GM19397 (cell line): Measurements from ENCODE around the gene LENEP.

ENCODE experiments used
- ATAC-seq: cut with Tn5 transposase; IDR thresholded peaks from one replicate; pipeline ENCODE4 v1.9.1; 2021; ENCODE audit warnings: mild to moderate bottlenecking, moderate library complexity; ENCODE audit not compliant: unreplicated experiment

Gene LENEP

GRCh38 chr1:154998201-154998780, 4.9 kb downstream of the LENEP start:
- no peak for ATAC-seq

- no peak for ATAC-seq
Measured at GRCh38 chr1:154998818-154999570, 5.6 kb downstream of the LENEP start.

GRCh38 chr1:154999571-155000410, 6.4 kb downstream of the LENEP start:
- no peak for ATAC-seq

GRCh38 chr1:155000411-155000725, 7.0 kb downstream of the LENEP start:
- no peak for ATAC-seq

- peak; percentile 31 for ATAC-seq
Measured at GRCh38 chr1:155000726-155001424, 7.5 kb downstream of the LENEP start.

- no peak for ATAC-seq
Measured at GRCh38 chr1:155001425-155001674, 8.0 kb downstream of the LENEP start.

- peak; percentile 48 for ATAC-seq
Measured at GRCh38 chr1:155001675-155002463, 8.5 kb downstream of the LENEP start.

- no peak for ATAC-seq
Measured at GRCh38 chr1:155002464-155003226, 9.3 kb downstream of the LENEP start, which contains the start of gene ZBTB7B. Gene ZBTB7B, plus strand, starts transcription at chr1:155002802. Its CDS starts 11,859 bp downstream, at chr1:155014661.

- ATAC-seq, result no peak
Measured at GRCh38 chr1:155003227-155003765, 9.9 kb downstream of the LENEP start.

- no peak for ATAC-seq
Measured at GRCh38 chr1:155003766-155004351, 10.5 kb downstream of the LENEP start.

GRCh38 chr1:155004352-155005075, 11.1 kb downstream of the LENEP start:
- no peak for ATAC-seq

- no peak for ATAC-seq
Measured at GRCh38 chr1:155005076-155006011, 12.0 kb downstream of the LENEP start.

- no peak for ATAC-seq
Measured at GRCh38 chr1:155006601-155007101, 13.3 kb downstream of the LENEP start.

GRCh38 chr1:155007251-155007828, 14.0 kb downstream of the LENEP start:
- ATAC-seq, result no peak

- ATAC-seq, result no peak
Measured at GRCh38 chr1:155008015-155008941, 14.9 kb downstream of the LENEP start.

- ATAC-seq, result no peak
Measured at GRCh38 chr1:155009221-155009711, 15.9 kb downstream of the LENEP start.
